Measurements from ENCODE around the gene FFAR4.

Gene FFAR4

DNA sequence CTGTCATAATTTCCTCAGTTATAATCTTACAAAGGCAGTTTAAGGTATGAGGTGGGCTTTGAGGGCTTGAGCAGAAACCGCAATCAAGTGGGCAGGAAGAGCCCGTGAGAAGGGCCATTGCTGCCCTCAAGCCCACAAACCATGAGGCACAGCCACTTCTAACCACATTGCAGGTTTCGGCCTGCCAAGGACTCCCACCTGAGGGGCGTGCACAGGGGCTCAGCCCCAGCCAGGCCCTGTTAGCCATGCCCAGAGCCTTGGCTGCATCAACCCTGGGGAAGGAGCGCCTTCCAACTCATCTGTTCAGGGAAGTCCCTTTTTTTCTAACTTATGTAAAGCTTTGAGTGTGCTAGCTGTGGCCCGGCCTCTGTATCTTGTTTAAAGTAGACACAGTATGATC is 5.9 kb upstream of the FFAR4 start:
- TF ChIP-seq, protein P1, sequence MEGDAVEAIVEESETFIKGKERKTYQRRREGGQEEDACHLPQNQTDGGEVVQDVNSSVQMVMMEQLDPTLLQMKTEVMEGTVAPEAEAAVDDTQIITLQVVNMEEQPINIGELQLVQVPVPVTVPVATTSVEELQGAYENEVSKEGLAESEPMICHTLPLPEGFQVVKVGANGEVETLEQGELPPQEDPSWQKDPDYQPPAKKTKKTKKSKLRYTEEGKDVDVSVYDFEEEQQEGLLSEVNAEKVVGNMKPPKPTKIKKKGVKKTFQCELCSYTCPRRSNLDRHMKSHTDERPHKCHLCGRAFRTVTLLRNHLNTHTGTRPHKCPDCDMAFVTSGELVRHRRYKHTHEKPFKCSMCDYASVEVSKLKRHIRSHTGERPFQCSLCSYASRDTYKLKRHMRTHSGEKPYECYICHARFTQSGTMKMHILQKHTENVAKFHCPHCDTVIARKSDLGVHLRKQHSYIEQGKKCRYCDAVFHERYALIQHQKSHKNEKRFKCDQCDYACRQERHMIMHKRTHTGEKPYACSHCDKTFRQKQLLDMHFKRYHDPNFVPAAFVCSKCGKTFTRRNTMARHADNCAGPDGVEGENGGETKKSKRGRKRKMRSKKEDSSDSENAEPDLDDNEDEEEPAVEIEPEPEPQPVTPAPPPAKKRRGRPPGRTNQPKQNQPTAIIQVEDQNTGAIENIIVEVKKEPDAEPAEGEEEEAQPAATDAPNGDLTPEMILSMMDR (IDR thresholded peaks at IDR 0.05; ENCODE audit: extremely low read depth, missing control alignments): no peak

DNA sequence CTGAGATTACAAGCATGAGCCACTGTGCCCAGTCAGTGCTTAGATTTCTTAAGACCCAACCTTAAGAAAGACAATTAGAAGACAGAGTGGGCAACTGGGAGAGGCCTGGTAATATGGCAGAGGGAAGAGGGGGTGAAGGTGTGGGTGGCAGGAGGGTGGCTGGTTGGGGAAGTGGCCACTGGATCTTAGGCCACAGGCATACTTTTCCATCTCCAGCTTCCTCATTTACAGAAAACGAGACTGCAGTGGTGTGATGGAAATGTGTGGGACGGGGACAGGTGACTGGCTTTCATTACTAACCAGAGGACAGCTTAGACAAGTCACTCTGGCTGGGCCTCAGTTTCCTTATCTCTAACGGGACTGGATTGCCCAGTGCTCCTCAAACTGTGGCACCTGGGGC is 1.0 kb upstream of the FFAR4 start:
- no peak for DNase-seq (ENCODE audit: low spot score)
- TF ChIP-seq, protein P1 (IDR thresholded peaks at IDR 0.05; ENCODE audit: extremely low read depth, missing control alignments): no peak

More for the DNA sequence above, 5.9 kb upstream of the FFAR4 start:
- DNase-seq (ENCODE audit: low spot score): no peak

DNA sequence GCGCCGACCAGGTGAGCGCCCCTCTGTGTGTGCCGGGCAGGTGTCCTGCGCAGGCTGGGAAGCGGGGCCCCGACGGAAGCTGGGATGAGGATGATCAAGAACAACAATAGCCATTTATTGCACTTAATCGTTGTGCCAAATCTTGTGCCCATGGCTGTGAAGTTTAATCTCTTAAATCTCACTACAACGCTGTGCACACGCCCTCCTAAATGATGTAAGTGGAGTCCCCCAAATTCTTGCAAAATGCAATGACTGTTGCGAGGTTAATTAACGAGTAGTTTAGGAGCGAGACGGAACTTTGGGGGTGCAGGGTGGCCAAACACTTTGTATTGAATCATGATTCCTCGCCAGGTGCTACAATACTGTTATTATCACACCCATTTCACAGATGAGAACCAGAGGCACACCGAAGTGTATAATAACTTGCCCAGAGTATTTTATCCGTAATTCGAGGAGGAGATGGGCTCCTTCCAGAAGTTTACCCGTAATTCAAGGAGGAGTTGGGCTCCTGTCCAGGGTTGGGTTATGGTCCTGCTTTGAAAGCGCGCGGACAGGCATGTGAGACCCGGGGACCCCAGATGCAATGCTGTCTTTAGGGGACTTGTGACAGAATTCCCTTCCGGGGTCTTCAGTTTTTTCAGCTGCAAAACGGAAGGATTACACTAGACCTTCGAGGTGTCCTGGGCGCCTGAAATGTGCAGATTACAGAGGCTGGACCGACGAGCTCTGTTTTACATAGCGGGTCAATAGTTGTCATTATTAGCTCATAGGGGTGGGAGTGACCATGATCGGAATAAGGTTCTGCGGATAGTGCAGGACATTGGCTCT is 1.0 kb downstream of the FFAR4 start:
- TF ChIP-seq, protein P1 (IDR thresholded peaks at IDR 0.05; ENCODE audit: extremely low read depth, missing control alignments): no peak

DNA sequence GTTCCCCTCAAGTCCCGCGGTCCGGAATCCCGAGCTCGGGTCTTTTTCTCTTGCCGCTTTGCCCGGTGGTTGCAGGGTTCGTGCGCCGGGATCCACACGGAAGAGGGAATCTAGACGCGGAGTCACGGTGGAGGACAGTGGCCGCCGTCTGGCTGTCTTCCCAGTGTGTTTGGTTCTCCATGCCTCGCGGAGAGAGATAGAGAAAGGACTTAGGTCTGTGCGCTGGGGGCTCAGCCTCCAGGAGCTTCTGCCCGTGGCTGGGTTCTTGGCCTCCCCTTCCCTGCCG is 1.6 kb downstream of the FFAR4 start:
- no peak for DNase-seq (ENCODE audit: low spot score)
- TF ChIP-seq, protein P1 (IDR thresholded peaks at IDR 0.05; ENCODE audit: extremely low read depth, missing control alignments): no peak

More for the DNA sequence above, 1.0 kb downstream of the FFAR4 start:
- no peak for DNase-seq (ENCODE audit: low spot score)

DNA sequence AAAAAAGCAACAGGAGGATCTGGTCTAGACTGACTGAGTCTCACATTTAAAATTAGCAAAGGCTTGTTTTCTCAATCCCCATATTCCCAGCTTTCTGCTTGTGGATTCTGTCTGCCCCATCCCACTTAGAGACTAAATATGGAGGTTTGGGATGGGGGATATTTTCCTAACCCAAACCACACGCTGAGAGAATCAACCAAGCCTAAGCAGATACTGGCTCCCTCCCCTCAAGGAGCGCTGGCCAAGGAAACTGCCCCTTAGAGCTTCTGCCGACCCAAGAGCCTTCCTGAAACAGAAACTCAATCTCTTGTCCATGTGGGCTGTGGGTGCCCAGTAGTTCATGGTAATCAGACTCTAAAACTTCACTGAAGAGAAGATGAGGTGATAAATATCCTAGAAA is 3.9 kb downstream of the FFAR4 start:
- no peak for DNase-seq (ENCODE audit: low spot score)
- TF ChIP-seq, protein P1 (IDR thresholded peaks at IDR 0.05; ENCODE audit: extremely low read depth, missing control alignments): no peak

DNA sequence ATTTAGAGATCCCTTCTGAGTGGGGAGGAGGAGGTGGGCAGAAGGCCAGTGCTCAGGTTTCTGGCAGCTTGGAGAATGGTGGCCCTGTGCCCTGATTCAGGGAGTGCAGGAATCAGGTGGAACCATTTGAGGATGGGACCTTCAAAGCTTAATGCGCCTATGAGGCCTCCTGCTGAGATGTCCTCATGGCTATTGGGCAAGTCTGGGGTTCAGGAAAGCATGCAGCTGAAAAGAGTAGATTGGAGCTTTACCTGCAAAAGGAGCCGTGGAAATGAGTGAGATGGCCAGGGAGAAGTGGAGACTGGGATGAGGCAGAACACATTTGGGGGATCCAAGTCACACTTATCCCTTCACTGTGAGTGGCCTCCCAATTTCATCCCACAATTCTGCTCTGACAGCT is 6.1 kb downstream of the FFAR4 start:
- no peak for DNase-seq (ENCODE audit: low spot score)
- TF ChIP-seq, protein P1 (IDR thresholded peaks at IDR 0.05; ENCODE audit: extremely low read depth, missing control alignments): no peak

DNA sequence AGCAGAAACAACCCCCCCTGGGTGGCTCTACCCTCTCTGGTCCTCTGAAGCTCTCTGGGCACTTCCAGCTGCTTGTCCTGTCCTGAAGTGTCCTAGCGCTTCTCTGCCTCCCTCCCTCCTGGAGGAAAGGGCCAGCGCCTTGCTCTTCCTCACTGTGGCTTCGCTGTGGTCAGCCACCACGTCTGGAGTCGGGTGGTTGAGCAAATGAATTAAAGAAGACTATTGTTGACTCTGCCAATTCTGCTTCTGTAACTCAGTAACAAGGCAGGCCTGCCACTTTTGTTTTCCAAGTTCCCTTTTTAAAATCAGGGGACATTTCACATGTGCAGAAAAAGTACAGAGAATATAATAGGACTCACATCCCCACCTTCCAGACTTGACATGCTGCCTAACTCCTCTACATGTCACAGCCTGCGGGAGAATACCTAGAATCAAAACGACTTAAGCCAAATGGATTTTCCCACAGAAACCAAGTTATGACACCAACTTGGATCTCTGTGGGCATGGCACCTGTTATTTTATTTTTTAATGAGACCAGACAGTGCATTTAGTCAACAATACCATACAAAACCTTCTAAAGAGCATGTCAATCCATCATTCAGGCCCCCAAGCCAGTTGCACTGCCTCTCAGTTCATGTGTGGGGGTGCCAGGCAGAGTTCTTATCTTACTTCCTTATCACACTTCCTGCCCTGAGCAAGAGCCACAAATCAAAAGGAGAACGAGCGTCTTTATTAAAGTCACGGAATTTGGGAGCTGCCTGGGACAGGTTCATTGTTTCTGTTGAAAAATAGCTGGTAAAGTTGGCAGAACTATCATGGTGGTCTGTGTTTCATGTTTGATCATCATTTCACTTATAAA is 6.8 kb downstream of the FFAR4 start:
- no peak for DNase-seq (ENCODE audit: low spot score)

More for the DNA sequence above, 6.8 kb downstream of the FFAR4 start:
- TF ChIP-seq, protein P1 (IDR thresholded peaks at IDR 0.05; ENCODE audit: extremely low read depth, missing control alignments): no peak
